Measurements from ENCODE around the gene ZNF618.

The ZNF618 gene

DNA sequence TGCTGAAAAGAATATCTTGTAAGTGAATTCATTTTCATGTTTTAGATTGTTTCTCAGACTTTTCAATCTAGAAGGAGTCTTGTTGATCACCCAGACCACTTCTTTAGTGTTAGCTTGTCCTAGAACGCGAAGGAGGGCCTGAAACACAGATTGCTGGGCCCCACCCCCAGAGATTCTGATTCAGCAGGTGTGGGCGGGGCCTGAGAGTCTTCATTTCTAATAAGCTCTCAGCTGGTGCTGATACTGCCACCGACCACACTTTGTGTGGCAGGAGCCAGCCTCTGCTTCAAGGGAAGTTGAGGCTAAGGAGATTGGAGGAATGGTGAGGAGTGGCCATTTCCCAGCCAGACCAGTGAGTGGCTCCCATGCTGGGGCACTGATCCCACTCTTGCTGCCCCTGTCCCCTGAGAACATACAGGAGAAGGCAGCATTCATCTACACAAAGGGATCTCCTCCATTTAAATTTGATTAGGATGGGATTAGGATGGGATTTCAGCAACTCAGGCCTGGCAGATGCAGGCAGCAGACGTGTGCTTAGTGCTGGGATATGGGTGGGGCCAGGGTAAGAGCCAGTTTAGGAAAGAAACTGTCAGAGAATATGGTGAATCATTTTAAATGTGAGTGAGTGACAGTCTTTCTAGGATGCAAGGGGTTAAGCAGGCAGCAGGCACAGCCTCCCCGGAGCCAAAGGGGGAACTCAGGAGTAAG is 35.9 kb downstream of the ZNF618 start:
- DNase-seq (ENCODE audit: low read depth) = no peak

DNA sequence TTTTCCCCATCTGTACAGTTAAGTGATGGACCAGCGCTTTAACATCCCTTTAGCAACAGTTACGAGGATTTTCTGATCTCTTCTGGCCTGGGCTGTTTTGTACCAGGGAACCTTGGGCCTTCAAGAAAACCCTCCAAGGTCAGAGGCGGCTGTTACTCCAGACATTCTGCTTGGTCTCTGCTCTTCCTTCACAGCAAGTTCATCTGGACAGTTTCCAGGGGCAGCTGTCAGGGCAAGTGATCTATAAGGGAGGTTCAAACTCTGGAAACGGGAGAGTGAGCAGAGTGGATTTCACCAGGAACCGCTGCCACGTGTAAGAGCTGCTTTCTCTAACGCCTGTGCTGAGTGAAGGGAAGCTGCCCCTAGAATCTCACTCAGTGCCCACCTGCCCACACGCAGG is 36.7 kb downstream of the ZNF618 start:
- no peak for DNase-seq (ENCODE audit: low read depth)

DNA sequence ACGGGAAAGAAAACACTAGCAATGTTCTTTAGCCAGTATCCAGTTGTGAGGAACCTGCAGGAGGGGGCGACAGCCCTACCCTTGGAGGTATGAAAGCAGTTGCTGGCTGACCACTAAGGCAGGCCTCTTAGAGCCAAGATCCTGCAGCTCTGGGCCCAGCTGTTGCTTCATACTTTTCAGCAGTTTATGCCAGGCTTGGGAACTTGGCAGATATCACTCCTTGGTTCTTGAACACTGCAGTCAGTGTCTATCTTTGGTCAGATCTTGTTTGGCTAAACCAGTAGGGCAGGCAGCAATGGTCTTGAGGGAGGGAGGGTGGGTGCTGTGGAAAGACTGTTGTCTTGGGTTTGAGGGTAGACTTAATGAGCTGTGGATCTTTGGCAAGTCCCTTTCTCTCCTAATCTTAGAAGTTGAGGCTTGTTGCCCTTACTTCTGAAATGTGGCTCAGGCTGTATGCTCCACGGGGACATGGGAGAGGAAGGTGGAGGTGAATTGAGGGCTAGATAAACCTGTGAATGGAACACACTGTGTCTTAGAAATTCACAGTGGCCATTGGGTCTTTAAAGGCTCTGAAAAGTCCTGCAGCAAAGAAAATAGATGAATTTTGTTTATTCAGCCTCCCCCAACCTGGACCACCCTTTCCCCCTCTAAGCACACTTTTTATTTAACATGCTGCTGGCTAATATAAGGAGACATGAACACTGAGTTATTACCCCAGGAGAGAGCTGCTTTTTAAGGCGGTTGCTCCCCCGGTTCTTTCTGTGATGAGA is 37.5 kb downstream of the ZNF618 start:
- DNase-seq (ENCODE audit: low read depth) = peak; percentile 23

DNA sequence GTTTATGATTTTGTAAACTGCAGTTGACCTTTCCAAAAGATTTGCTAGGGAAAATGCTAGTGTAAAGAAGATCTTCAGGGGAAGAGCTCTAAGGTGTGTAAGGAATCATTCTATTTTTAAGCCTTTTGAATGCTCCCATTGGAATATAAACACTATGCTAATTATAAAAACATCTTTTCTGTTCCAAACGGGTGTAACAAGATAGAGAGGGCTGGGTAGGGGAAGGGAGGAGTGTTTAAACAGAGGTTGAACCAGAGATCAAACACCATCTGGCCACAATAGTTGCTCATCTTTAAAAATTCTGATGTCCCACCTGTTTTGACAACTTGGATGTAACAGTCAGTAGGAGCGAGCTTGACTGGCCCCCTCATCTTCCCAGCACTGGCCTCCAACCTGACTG is 38.4 kb downstream of the ZNF618 start:
- DNase-seq (ENCODE audit: low read depth) = no peak

GRCh38 chr9:113915817-113916434 is 39.8 kb downstream of the ZNF618 start:
- no peak for DNase-seq (ENCODE audit: low read depth)

GRCh38 chr9:113916931-113917330 is 40.8 kb downstream of the ZNF618 start:
- no peak for DNase-seq (ENCODE audit: low read depth)

- DNase-seq (ENCODE audit: low read depth) = no peak
These were observed 42.7 kb downstream of the ZNF618 start for GRCh38 chr9:113918697-113919350.

DNA sequence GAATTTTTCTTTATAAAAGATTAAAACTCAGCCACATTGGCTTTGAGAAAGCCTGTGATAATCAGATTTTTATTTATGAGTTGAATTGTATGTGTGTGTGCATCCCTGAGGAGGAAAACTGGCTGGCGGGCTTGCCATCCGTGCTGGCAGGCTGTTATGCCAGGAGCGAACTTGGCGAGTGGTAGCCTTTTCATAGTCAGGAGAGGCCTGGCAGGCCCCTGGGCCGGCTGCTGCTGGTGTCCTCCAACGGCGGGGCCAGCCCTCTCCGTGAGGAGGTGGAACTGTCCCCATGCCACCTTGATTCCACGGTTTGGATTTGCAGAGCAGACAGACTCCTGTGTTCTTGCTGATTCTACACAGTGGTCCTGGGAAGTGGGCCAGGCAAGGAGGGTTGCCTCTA is 43.3 kb downstream of the ZNF618 start:
- DNase-seq (ENCODE audit: low read depth) = no peak

DNA sequence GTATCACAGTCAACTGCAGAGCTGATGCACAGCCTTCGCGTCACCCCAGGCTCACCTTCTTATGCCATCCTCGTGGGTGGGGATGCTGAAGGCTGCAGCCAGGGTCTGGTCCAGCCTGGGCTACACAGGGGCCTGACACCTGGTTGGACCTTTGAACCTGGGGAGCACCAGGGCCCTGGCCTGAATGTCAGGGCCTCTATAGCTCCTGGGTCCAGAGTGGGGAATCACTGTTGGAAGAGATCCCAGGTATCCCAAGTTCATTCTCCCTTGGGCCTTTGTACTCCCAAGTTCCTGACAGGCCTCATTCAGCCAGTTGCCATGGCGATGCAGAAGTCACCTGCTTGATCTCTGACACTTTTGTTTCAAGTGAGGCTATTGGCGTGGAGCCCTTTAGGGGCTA is 43.8 kb downstream of the ZNF618 start:
- DNase-seq (ENCODE audit: low read depth) = no peak

DNA sequence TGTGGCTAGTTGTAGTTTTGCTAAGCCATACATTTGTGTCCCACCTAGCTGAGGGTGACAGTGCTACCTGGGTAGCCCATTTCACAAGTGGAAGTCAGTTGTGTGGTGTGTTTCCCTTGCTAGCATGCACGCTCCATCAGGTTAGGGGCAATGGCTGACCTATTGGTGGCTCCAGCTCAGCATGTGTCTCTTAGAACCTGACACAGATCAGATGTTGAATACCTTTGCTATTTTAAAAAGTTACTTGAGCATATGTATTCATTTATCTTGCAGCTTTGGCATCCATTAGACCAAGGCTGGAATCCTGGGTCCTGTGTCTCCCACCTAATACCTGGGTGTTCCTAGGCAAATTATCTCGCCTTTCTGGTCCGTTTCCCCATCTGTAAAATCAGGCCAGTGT is 44.8 kb downstream of the ZNF618 start:
- no peak for DNase-seq (ENCODE audit: low read depth)

GRCh38 chr9:113921396-113921925 is 45.4 kb downstream of the ZNF618 start:
- peak; percentile 27 for DNase-seq (ENCODE audit: low read depth)

GRCh38 chr9:113922160-113922559 is 46.1 kb downstream of the ZNF618 start:
- peak; percentile 10 for DNase-seq (ENCODE audit: low read depth)

DNA sequence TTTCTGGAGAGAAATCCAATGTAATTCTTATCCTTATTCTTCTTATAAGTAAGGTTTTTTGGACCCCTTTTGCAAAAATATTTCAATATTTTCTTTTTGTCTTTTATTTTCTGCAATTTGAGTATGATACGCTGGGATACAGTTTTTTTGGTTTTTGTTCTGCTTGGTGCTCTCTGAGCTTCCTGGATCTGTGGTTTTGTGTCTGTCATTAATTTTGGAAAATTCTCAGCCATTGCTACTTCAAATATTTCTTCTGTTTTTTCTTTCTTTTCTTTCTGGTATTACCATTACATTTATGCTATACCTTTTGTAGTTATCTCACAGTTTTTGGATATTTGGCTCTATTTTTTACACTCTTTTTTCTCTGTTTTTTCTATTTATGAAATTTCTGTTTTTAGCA is 50.1 kb downstream of the ZNF618 start:
- no peak for DNase-seq (ENCODE audit: low read depth)

- DNase-seq (ENCODE audit: low read depth) = no peak
These were observed 51.2 kb downstream of the ZNF618 start for GRCh38 chr9:113927277-113927676.

DNA sequence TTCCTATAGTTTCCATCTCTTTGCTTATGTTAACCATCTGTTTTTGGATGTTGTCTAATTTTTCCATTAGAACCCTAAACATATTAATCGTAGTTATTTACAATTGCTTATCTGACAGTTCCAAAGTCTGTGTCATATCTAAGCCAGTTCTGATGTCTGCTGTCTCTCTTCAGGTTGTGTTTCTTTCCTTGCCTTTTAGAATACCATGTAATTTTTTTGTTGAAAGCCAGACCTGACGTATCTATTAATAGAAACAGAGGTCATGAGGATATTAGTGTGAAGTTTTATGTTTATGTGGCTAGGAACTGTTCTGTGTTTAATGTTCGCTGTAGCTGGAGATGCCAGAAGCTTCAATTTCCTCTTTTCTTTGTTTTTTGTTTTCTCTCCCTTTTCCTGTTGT is 52.2 kb downstream of the ZNF618 start:
- DNase-seq (ENCODE audit: low read depth) = no peak

GRCh38 chr9:113929634-113930389 is 53.7 kb downstream of the ZNF618 start:
- peak; percentile 88 for DNase-seq (ENCODE audit: low read depth)

GRCh38 chr9:113930390-113930783 is 54.3 kb downstream of the ZNF618 start:
- peak; percentile 10 for DNase-seq (ENCODE audit: low read depth)

DNA sequence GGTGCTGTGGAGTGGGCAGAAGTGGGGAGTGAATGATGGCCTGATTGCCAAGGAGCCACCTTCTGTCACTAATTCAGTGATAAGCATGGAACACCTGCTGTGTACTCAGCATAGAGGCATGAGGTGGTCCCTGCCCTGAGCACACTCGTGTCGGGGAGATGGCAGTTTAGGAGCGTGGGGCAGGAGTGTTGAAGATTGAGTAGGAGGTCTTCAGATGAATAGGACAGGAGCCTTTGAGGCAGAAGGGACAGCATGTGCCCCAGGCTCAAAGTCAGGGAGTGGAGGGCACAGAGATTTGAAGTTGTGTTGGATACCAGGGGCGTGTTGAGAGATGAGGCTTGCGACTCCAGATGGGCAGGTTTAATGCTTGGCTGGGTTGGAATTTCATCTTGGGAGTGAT is 55.0 kb downstream of the ZNF618 start:
- no peak for DNase-seq (ENCODE audit: low read depth)

GRCh38 chr9:113931777-113932176 is 55.7 kb downstream of the ZNF618 start:
- no peak for DNase-seq (ENCODE audit: low read depth)

GRCh38 chr9:113932906-113933584 is 56.9 kb downstream of the ZNF618 start:
- no peak for DNase-seq (ENCODE audit: low read depth)

DNA sequence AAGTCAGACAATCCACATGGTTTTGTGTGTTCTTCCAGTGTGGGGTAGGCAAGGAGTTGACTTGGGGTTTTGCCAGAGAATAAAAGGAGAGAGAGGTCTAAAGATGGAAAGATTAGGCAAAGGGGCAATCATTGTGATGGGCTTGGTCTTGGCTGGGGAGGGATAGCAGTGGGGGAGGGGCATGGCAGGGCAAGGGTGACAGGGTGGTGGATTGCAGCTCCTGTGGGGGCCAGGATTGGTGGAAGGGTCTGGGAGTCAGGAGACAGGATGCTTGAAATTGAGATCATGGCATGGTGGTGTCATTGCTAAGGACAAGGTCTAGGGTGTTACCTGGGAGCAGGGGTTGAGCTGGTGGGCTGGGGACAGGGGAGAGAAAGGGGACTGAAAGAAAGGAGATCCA is 57.6 kb downstream of the ZNF618 start:
- DNase-seq (ENCODE audit: low read depth) = no peak
